Keratinocyte (primary cell): ENCODE data around the gene TBC1D9B.

Source experiments
- EZH2 ChIP-seq: IDR thresholded peaks from one replicate; pipeline ENCODE4 v1.6.1; 2012; ENCODE audit warnings: inconsistent platforms, mild to moderate bottlenecking, low read length, moderate library complexity
- TF ChIP-seq, protein P1 (sequence below), 3 experiments: IDR thresholded peaks in 1 of 3; conservative IDR thresholded peaks in 1 of 3; optimal IDR thresholded peaks in 1 of 3; 2 replicates in 2 of 3; 3 replicates in 1 of 3; pipeline versions ENCODE3 to v1.5.1; 2011; ENCODE audit warnings: low read length in 3 of 3, mild to moderate bottlenecking in 3 of 3, moderate library complexity in 2 of 3, control low read depth in 1 of 3, inconsistent platforms in 1 of 3; ENCODE audit not compliant: insufficient read depth in 2 of 3; ENCODE audit errors: extremely low read depth in 1 of 3

DNA sequence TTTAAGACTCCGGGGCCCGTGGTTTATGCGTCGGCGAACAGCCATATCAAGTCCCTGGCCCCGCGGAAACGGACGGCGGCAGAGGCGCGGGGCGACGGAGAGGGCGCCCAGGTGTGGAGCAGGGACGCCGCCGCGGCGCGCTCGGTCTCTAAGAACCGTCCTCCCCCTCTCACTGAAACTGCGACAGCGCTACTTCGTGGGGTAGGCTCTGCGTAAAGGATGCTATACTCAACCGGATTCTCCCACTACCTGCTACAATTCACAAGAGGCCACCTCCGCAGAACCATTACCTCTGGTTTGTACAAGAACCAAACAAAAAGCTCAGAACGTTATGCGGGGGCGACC lies 49.5 kb downstream of the TBC1D9B start:
- TF ChIP-seq, protein P1, sequence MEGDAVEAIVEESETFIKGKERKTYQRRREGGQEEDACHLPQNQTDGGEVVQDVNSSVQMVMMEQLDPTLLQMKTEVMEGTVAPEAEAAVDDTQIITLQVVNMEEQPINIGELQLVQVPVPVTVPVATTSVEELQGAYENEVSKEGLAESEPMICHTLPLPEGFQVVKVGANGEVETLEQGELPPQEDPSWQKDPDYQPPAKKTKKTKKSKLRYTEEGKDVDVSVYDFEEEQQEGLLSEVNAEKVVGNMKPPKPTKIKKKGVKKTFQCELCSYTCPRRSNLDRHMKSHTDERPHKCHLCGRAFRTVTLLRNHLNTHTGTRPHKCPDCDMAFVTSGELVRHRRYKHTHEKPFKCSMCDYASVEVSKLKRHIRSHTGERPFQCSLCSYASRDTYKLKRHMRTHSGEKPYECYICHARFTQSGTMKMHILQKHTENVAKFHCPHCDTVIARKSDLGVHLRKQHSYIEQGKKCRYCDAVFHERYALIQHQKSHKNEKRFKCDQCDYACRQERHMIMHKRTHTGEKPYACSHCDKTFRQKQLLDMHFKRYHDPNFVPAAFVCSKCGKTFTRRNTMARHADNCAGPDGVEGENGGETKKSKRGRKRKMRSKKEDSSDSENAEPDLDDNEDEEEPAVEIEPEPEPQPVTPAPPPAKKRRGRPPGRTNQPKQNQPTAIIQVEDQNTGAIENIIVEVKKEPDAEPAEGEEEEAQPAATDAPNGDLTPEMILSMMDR (optimal IDR thresholded peaks at IDR 0.05 in 1 of 3, IDR thresholded peaks at IDR 0.05 in 1 of 3, conservative IDR thresholded peaks at IDR 0.05 in 1 of 3; ENCODE audit: extremely low read depth in 1 of 3, insufficient read depth in 2 of 3, low read length in 3 of 3), result no peak
- TF ChIP-seq EZH2, result no peak
